ENCODE measurements around the gene PRKN.

DNA sequence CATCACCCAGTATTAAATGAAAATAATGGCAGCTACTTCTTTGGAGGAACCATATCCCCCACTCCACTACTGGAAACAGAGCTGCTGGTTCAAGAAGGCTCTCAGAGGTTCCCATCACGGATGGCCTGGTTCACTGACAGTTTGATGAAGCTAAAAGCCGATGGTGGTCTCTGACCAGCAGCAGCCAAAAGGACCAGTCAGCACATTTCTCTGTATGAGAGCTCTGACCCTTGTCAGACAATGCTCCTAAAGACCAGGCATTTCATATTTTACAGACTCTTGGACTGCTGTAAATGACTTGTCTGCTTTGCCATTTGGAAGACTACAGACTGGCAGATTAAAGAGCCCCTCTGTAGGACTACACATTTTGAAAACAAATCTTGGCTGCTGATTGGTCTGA lies 16.6 kb downstream of the PRKN start:
- TF ChIP-seq, protein P1, sequence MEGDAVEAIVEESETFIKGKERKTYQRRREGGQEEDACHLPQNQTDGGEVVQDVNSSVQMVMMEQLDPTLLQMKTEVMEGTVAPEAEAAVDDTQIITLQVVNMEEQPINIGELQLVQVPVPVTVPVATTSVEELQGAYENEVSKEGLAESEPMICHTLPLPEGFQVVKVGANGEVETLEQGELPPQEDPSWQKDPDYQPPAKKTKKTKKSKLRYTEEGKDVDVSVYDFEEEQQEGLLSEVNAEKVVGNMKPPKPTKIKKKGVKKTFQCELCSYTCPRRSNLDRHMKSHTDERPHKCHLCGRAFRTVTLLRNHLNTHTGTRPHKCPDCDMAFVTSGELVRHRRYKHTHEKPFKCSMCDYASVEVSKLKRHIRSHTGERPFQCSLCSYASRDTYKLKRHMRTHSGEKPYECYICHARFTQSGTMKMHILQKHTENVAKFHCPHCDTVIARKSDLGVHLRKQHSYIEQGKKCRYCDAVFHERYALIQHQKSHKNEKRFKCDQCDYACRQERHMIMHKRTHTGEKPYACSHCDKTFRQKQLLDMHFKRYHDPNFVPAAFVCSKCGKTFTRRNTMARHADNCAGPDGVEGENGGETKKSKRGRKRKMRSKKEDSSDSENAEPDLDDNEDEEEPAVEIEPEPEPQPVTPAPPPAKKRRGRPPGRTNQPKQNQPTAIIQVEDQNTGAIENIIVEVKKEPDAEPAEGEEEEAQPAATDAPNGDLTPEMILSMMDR (IDR thresholded peaks at IDR 0.05; ENCODE audit: borderline replicate concordance, extremely low read depth, low read length, poor library complexity, severe bottlenecking): no peak
- TF ChIP-seq EZH2 (IDR thresholded peaks at IDR 0.05; ENCODE audit: borderline replicate concordance, low read depth, low read length, severe bottlenecking): no peak

Data from DND-41 (cell line).